Endothelial cell (in vitro differentiated cells): ENCODE data around the gene PTPRT. TPM values are rescaled to one million over a fixed set of nuclear protein-coding genes. Genes with fewer than 3 reads are reported as not detected.

Experiments
- DNase-seq: peaks from one replicate; pipeline ENCODE4 v3.0.0; 2021; ENCODE audit warnings: low spot score
- H3K27ac Mint-ChIP-seq: one replicate; pipeline ENCODE4 v1.8.0; 2021; ENCODE audit warnings: mixed read lengths, inconsistent platforms; ENCODE audit not compliant: unreplicated experiment
- H3K27me3 Mint-ChIP-seq: one replicate; pipeline ENCODE4 v1.8.0; 2021; ENCODE audit warnings: mild to moderate bottlenecking, moderate library complexity, mixed read lengths, inconsistent platforms; ENCODE audit not compliant: unreplicated experiment
- H3K36me3 Mint-ChIP-seq: one replicate; pipeline ENCODE4 v1.8.0; 2021; ENCODE audit warnings: mild to moderate bottlenecking, low read depth, mixed read lengths, inconsistent platforms; ENCODE audit not compliant: unreplicated experiment
- H3K4me1 Mint-ChIP-seq: one replicate; pipeline ENCODE4 v1.8.0; 2021; ENCODE audit warnings: mild to moderate bottlenecking, mixed read lengths, inconsistent platforms; ENCODE audit not compliant: unreplicated experiment
- H3K4me3 Mint-ChIP-seq: one replicate; pipeline ENCODE4 v1.8.0; 2021; ENCODE audit warnings: mild to moderate bottlenecking, mixed read lengths, inconsistent platforms; ENCODE audit not compliant: unreplicated experiment
- H3K9me3 Mint-ChIP-seq: one replicate; pipeline ENCODE4 v1.8.0; 2021; ENCODE audit warnings: mixed read lengths, inconsistent platforms; ENCODE audit not compliant: unreplicated experiment
- CTCF ChIP-seq: fragments of 200-600 bp; sonication (generic); IDR thresholded peaks from one replicate; pipeline ENCODE4 v1.5.0; 2021; ENCODE audit warnings: antibody characterized with exemption; ENCODE audit not compliant: unreplicated experiment
- total RNA-seq: library from RNA; stranded (reverse); fragmentation: NEBNext Ultra II Directional; extraction: Animal tissue kit (Norgen Biotek cat#: 25700); gene quantifications from one replicate; pipeline ENCODE4 v1.2.1, GENCODE V29; 2021; ENCODE audit not compliant: unreplicated experiment

Gene PTPRT
- total RNA-seq, 1 donor from 2014 or later, result 0.10 TPM

GRCh38 chr20:42775037-42775436 is 414.7 kb downstream of the PTPRT start:
- Mint-ChIP-seq H3K4me1 (no peaks in the 10 kb centered on the region), H3K9me3 (peaks cover 36% of the 10 kb centered on the region)

GRCh38 chr20:42763015-42763414 is 426.7 kb downstream of the PTPRT start:
- TF ChIP-seq CTCF, result no peak
- H3K4me1 Mint-ChIP-seq, result no peaks in the 10 kb centered on the region
- no peaks in the 10 kb centered on the region for H3K27me3 Mint-ChIP-seq
- H3K9me3 Mint-ChIP-seq, result peaks cover 30% of the 10 kb centered on the region
- no peak overlapping the region for H3K4me3 Mint-ChIP-seq
- DNase-seq, result no peak
- no peak overlapping the region for H3K27ac Mint-ChIP-seq
- H3K36me3 Mint-ChIP-seq, result no peaks in the 10 kb centered on the region

More at GRCh38 chr20:42775037-42775436, 414.7 kb downstream of the PTPRT start:
- H3K27ac Mint-ChIP-seq, result no peak overlapping the region
- no peak for TF ChIP-seq CTCF
- DNase-seq, result no peak
- no peaks in the 10 kb centered on the region for H3K36me3 Mint-ChIP-seq
- H3K4me3 Mint-ChIP-seq, result no peak overlapping the region
- H3K27me3 Mint-ChIP-seq, result peaks cover 7% of the 10 kb centered on the region

GRCh38 chr20:42756991-42757390 is 432.7 kb downstream of the PTPRT start:
- H3K4me3 Mint-ChIP-seq, result no peak overlapping the region
- peaks cover 2% of the 10 kb centered on the region for H3K27me3 Mint-ChIP-seq
- peaks cover 32% of the 10 kb centered on the region for H3K9me3 Mint-ChIP-seq
- H3K27ac Mint-ChIP-seq, result no peak overlapping the region
- no peak for DNase-seq
- TF ChIP-seq CTCF, result no peak
- no peaks in the 10 kb centered on the region for H3K4me1 Mint-ChIP-seq
- peaks cover 5% of the 10 kb centered on the region for H3K36me3 Mint-ChIP-seq

- TF ChIP-seq CTCF, result no peak
- H3K27ac Mint-ChIP-seq, result no peak overlapping the region
Observed at GRCh38 chr20:42754706-42755105, 435.0 kb downstream of the PTPRT start.

GRCh38 chr20:42752620-42753019 is 437.1 kb downstream of the PTPRT start:
- H3K9me3 Mint-ChIP-seq, result peaks cover 31% of the 10 kb centered on the region
- no peak for TF ChIP-seq CTCF
- H3K27ac Mint-ChIP-seq, result no peak overlapping the region
- peaks cover 8% of the 10 kb centered on the region for H3K36me3 Mint-ChIP-seq
- no peaks in the 10 kb centered on the region for H3K4me1 Mint-ChIP-seq
- DNase-seq, result no peak
- H3K27me3 Mint-ChIP-seq, result peaks cover 3% of the 10 kb centered on the region
- H3K4me3 Mint-ChIP-seq, result no peak overlapping the region

More at GRCh38 chr20:42754706-42755105, 435.0 kb downstream of the PTPRT start:
- H3K36me3 Mint-ChIP-seq, result peaks cover 8% of the 10 kb centered on the region
- H3K27me3 Mint-ChIP-seq, result peaks cover 2% of the 10 kb centered on the region
- no peaks in the 10 kb centered on the region for H3K4me1 Mint-ChIP-seq
- H3K4me3 Mint-ChIP-seq, result no peak overlapping the region
- DNase-seq, result no peak
- peaks cover 27% of the 10 kb centered on the region for H3K9me3 Mint-ChIP-seq
